ENCODE data around the gene BICDL1.

- no peak for TF ChIP-seq EP300 (IDR thresholded peaks at IDR 0.05)
- no peak for TF ChIP-seq POLR2A (IDR thresholded peaks at IDR 0.05)
- no peak for TF ChIP-seq CTCF (IDR thresholded peaks at IDR 0.05)
- no peak for TF ChIP-seq POLR2AphosphoS5 (IDR thresholded peaks at IDR 0.05)
Observed at GRCh38 chr12:119998471-119999245, 9.6 kb downstream of the BICDL1 start.

Measured in suprapubic skin (tissue), 4 donors.